HepG2 (cell line): ENCODE measurements around the gene C15orf62. TPM values are rescaled to one million over a fixed set of nuclear protein-coding genes. Genes with fewer than 3 reads are reported as not detected.

ENCODE experiments used
- ATAD3A ChIP-seq: sonication (generic); formaldehyde crosslinking; IDR thresholded peaks from 2 replicates; pipeline ENCODE4 v1.4.0; 2020; ENCODE audit warnings: missing genetic modification reagents
- CEBPB ChIP-seq: IDR thresholded peaks from 2 replicates; pipeline ENCODE4 v1.6.1; 2011; ENCODE audit warnings: low read depth, low read length, improper control_type of control experiment, borderline replicate concordance
- CENPT ChIP-seq: sonication (generic); formaldehyde crosslinking; IDR thresholded peaks from 2 replicates; pipeline ENCODE4 v1.8.0; 2022; ENCODE audit warnings: low read depth, mild to moderate bottlenecking, moderate library complexity, missing genetic modification reagents
- DPF2 ChIP-seq: sonication (generic); formaldehyde crosslinking; IDR thresholded peaks from 2 replicates; pipeline ENCODE4 v1.4.0; 2020; ENCODE audit warnings: mild to moderate bottlenecking, low read depth, missing genetic modification reagents, borderline replicate concordance
- DR1 ChIP-seq: sonication (generic); formaldehyde crosslinking; IDR thresholded peaks from 2 replicates; pipeline ENCODE4 v1.8.0; 2021; ENCODE audit warnings: mild to moderate bottlenecking, missing genetic modification reagents, inconsistent platforms
- EEA1 ChIP-seq: sonication (generic); formaldehyde crosslinking; IDR thresholded peaks from 2 replicates; pipeline ENCODE4 v1.5.1; 2020; ENCODE audit warnings: mild to moderate bottlenecking, missing genetic modification reagents, borderline replicate concordance
- FOXA1 ChIP-seq, 2 experiments: fragments of 450-650 bp in 1 of 2; sonication (generic) in 1 of 2; formaldehyde crosslinking in 1 of 2; IDR thresholded peaks; 2 replicates each; pipeline versions ENCODE4 v1.4.0 to v1.6.1; 2016 to 2020; ENCODE audit warnings: missing genetic modification reagents in 1 of 2
- FOXK2 ChIP-seq: fragments of 450-650 bp; IDR thresholded peaks from 2 replicates; pipeline ENCODE4 v1.6.1; 2016
- HDAC6 ChIP-seq: fragments of 200-600 bp; sonication (generic); IDR thresholded peaks from 2 replicates; pipeline ENCODE4 v1.7.0; 2017; ENCODE audit warnings: mild to moderate bottlenecking, antibody characterized with exemption, low read length, low read depth
- HHEX ChIP-seq: IDR thresholded peaks from 2 replicates; pipeline ENCODE4 v1.6.1; 2016; ENCODE audit warnings: control low read depth
- HIVEP1 ChIP-seq: sonication (generic); formaldehyde crosslinking; IDR thresholded peaks from 2 replicates; pipeline ENCODE4 v1.4.0; 2020; ENCODE audit warnings: mild to moderate bottlenecking, missing genetic modification reagents
- HNRNPK ChIP-seq: fragments of 200-400 bp; formaldehyde crosslinking; IDR thresholded peaks from 2 replicates; pipeline ENCODE4 v1.6.1; 2018; ENCODE audit warnings: low read length, low read depth, moderate library complexity, mild to moderate bottlenecking; ENCODE audit not compliant: poor library complexity, severe bottlenecking
- MED8 ChIP-seq: sonication (generic); formaldehyde crosslinking; IDR thresholded peaks from 2 replicates; pipeline ENCODE4 v1.8.1; 2023; ENCODE audit warnings: mild to moderate bottlenecking, missing genetic modification reagents; ENCODE audit not compliant: insufficient replicate concordance
- NBN ChIP-seq: fragments of 450-650 bp; conservative IDR thresholded peaks from 2 replicates; pipeline ENCODE4 v1.6.1; 2017
- NFATC3 ChIP-seq: sonication (generic); formaldehyde crosslinking; IDR thresholded peaks from 2 replicates; pipeline ENCODE4 v1.5.1; 2020; ENCODE audit warnings: mild to moderate bottlenecking, missing genetic modification reagents
- ONECUT2 ChIP-seq: sonication (generic); formaldehyde crosslinking; IDR thresholded peaks from 2 replicates; pipeline ENCODE4 v1.4.0; 2020; ENCODE audit warnings: missing genetic modification reagents
- POLR2A ChIP-seq, 2 experiments: IDR thresholded peaks; 2 replicates each; pipeline ENCODE4 v1.6.1; 2011; ENCODE audit warnings: low read depth in 2 of 2, low read length in 2 of 2, mild to moderate bottlenecking in 1 of 2, moderate library complexity in 1 of 2; ENCODE audit not compliant: insufficient read depth in 1 of 2
- REST ChIP-seq, 2 experiments: IDR thresholded peaks; 2 replicates each; pipeline ENCODE4 v1.6.1; 2011 to 2012; ENCODE audit warnings: low read length in 2 of 2, borderline replicate concordance in 1 of 2, low read depth in 1 of 2, mild to moderate bottlenecking in 1 of 2, moderate library complexity in 1 of 2
- RNF2 ChIP-seq: fragments of 450-650 bp; conservative IDR thresholded peaks from 2 replicates; pipeline ENCODE4 v1.6.1; 2016; ENCODE audit warnings: low read depth
- SATB2 ChIP-seq: sonication (generic); formaldehyde crosslinking; IDR thresholded peaks from 2 replicates; pipeline ENCODE4 v1.5.0; 2020; ENCODE audit warnings: missing genetic modification reagents
- SRF ChIP-seq: IDR thresholded peaks from 2 replicates; pipeline ENCODE4 v1.6.1; 2011; ENCODE audit warnings: mild to moderate bottlenecking, low read depth, low read length, moderate library complexity
- SYNCRIP ChIP-seq: fragments of 200-400 bp; formaldehyde crosslinking; IDR thresholded peaks from 2 replicates; pipeline ENCODE4 v1.6.1; 2018; ENCODE audit warnings: mild to moderate bottlenecking, low read depth, low read length; ENCODE audit not compliant: insufficient read depth
- ZFP37 ChIP-seq: sonication (generic); formaldehyde crosslinking; IDR thresholded peaks from 2 replicates; pipeline ENCODE4 v1.4.0; 2020; ENCODE audit warnings: missing genetic modification reagents, borderline replicate concordance
- ZMYM3 ChIP-seq: sonication (generic); formaldehyde crosslinking; IDR thresholded peaks from 2 replicates; pipeline ENCODE4 v1.5.1; 2020; ENCODE audit warnings: mild to moderate bottlenecking, missing genetic modification reagents
- ZNF12 ChIP-seq: sonication (generic); formaldehyde crosslinking; IDR thresholded peaks from 2 replicates; pipeline ENCODE4 v1.5.0; 2020; ENCODE audit warnings: missing genetic modification reagents
- ZNF362 ChIP-seq: sonication (generic); formaldehyde crosslinking; IDR thresholded peaks from 2 replicates; pipeline ENCODE4 v1.4.0; 2020; ENCODE audit warnings: missing genetic modification reagents, mild to moderate bottlenecking, borderline replicate concordance
- ZSCAN29 ChIP-seq: sonication (generic); formaldehyde crosslinking; conservative IDR thresholded peaks from 2 replicates; pipeline ENCODE4 v1.4.0; 2020; ENCODE audit warnings: mild to moderate bottlenecking, missing genetic modification reagents
- ZSCAN31 ChIP-seq: sonication (generic); formaldehyde crosslinking; IDR thresholded peaks from 2 replicates; pipeline ENCODE4 v1.5.0; 2020; ENCODE audit warnings: low read depth, mild to moderate bottlenecking, missing genetic modification reagents
- polyA plus RNA-seq, 8 experiments: library from polyadenylated mRNA; depleted of rRNA in 3 of 8; stranded (reverse) in 7 of 8; unstranded in 1 of 8; fragments of >200 nt; fragmentation: Illumina TruSeq in 4 of 8; extraction: Trizol in 4 of 8; gene quantifications; 2 replicates each; pipeline versions ENCODE4 v1.2.1 to v1.2.3, GENCODE V29; 2011 to 2016; ENCODE audit warnings: low read depth in 4 of 8, missing spikeins in 1 of 8, mixed read lengths in 1 of 8; ENCODE audit not compliant: insufficient read depth in 1 of 8
- total RNA-seq, 5 experiments: library from RNA; depleted of rRNA; stranded (reverse); fragments of >200 nt; fragmentation: Illumina TruSeq; extraction: Trizol; gene quantifications; 2 replicates each; pipeline ENCODE4 v1.2.3, GENCODE V29; 2016; ENCODE audit warnings: low read depth in 1 of 5

C15orf62 gene
- total and polyA plus RNA-seq, 2 of the 13 experiments (the other 11 are each of a cell fraction or from before 2014, with no cell fraction given): 0.51 to 1.1 TPM

- TF ChIP-seq HNRNPK: no peak
- no peak for TF ChIP-seq RNF2
- no peak for TF ChIP-seq REST (IDR thresholded peaks at IDR 0.05; ENCODE audit: borderline replicate concordance in 1 of 2, low read depth in 1 of 2, low read length in 2 of 2)
- no peak for TF ChIP-seq SATB2 (CRISPR knock-in tag)
- no peak for TF ChIP-seq HHEX (CRISPR knock-in tag)
- no peak for TF ChIP-seq FOXA1 (IDR thresholded peaks at IDR 0.05)
- no peak for TF ChIP-seq FOXA1 (CRISPR knock-in tag; IDR thresholded peaks at IDR 0.05)
- no peak for TF ChIP-seq FOXK2
- TF ChIP-seq ATAD3A (CRISPR knock-in tag): no peak
- TF ChIP-seq SRF: no peak
- TF ChIP-seq ZSCAN31 (CRISPR knock-in tag): no peak
- no peak for TF ChIP-seq ZFP37 (CRISPR knock-in tag)
- TF ChIP-seq ZSCAN29: no peak
- no peak for TF ChIP-seq HDAC6
- no peak for TF ChIP-seq CENPT (CRISPR knock-in tag)
- TF ChIP-seq MED8 (CRISPR knock-in tag): no peak
- TF ChIP-seq ZNF12 (CRISPR knock-in tag): no peak
- no peak for TF ChIP-seq DPF2 (CRISPR knock-in tag)
- no peak for TF ChIP-seq POLR2A (IDR thresholded peaks at IDR 0.05; ENCODE audit: insufficient read depth in 1 of 2, low read depth in 2 of 2, low read length in 2 of 2)
- TF ChIP-seq ONECUT2 (CRISPR knock-in tag): no peak
- TF ChIP-seq DR1 (CRISPR knock-in tag): 0 out of 2 replicates have a peak, but pooled peaks have one; percentile 11
- no peak for TF ChIP-seq ZNF362 (CRISPR knock-in tag)
- TF ChIP-seq NFATC3 (CRISPR knock-in tag): no peak
- TF ChIP-seq ZMYM3 (CRISPR knock-in tag): peak; percentile 7; the same call in 1 of the 2 replicates
- no peak for TF ChIP-seq SYNCRIP
- no peak for TF ChIP-seq HIVEP1 (CRISPR knock-in tag)
- no peak for TF ChIP-seq EEA1
- no peak for TF ChIP-seq NBN
- TF ChIP-seq CEBPB: no peak
These were observed 15.3 kb upstream of the C15orf62 start (continued) for GRCh38 chr15:40754574-40754882.
